Airway epithelial cell (primary cell): ENCODE measurements around the gene GPAM. TPM values are rescaled to one million over a fixed set of nuclear protein-coding genes. Genes with fewer than 3 reads are reported as not detected.

Experiments used
- total RNA-seq: library from RNA; depleted of rRNA; stranded (reverse); fragments of >200 nt; gene quantifications from 2 replicates; pipeline ENCODE4 v1.2.3, GENCODE V29; 2015

Gene GPAM, protein sequence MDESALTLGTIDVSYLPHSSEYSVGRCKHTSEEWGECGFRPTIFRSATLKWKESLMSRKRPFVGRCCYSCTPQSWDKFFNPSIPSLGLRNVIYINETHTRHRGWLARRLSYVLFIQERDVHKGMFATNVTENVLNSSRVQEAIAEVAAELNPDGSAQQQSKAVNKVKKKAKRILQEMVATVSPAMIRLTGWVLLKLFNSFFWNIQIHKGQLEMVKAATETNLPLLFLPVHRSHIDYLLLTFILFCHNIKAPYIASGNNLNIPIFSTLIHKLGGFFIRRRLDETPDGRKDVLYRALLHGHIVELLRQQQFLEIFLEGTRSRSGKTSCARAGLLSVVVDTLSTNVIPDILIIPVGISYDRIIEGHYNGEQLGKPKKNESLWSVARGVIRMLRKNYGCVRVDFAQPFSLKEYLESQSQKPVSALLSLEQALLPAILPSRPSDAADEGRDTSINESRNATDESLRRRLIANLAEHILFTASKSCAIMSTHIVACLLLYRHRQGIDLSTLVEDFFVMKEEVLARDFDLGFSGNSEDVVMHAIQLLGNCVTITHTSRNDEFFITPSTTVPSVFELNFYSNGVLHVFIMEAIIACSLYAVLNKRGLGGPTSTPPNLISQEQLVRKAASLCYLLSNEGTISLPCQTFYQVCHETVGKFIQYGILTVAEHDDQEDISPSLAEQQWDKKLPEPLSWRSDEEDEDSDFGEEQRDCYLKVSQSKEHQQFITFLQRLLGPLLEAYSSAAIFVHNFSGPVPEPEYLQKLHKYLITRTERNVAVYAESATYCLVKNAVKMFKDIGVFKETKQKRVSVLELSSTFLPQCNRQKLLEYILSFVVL
- total RNA-seq: 4.7 and 6.3 TPM in 2 replicates

DNA sequence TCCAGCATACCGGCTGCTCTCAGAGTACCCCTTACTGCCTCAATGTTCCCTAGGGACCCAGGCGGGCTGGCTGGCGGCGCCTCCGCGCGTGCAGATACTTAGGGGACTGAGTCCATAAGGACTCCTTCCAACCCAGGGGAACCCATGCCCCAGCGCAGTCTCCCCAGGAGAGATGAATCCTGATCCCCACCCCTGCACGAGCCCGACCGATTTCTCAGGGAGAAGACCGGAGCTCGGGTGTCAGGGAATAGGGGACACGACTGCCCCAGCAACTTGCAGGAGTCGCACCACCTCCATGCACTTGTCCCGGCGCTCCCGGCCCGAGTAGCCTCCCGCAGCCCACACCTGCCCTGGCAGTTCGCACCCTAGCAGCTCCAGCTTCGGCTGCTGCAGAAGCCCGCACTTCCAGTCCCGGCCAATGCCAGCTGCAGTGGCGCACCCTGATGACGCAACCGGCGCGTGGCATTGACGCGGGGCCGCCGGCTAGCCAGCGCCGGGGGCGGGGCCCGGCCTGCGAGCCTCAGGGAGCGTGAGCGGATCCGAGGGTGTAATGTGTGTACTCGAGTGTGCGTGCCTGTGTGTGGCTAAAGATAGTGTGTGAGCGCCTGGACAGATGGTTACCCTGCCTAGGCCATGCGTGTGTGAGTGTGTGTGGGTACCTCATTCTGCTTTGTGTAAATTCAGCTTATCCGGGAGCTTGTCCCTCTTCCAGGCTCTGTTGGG, at the start of gene GPAM:
Gene GPAM (minus strand): TSS at position 437 of the 723 bp plus-strand sequence. CDS start 1,981 bp downstream, outside the sequence.

Other genes starting within 250 kb of the GPAM start
- not detected in 2 replicates for gene TECTB, start 99.6 kb upstream of the GPAM start, total RNA-seq
- gene ACSL5, start 190.4 kb upstream of the GPAM start, total RNA-seq: 0.42 TPM in 1 of 2 replicates, not detected in the other